HG02623 (cell line): ENCODE results near the gene MPP2.
"Not testable (repeated sequence)": the region's sequence is repeated elsewhere in the genome, so short reads cannot be mapped to it uniquely, and the experiment has no call there.

ENCODE experiments used
- ATAC-seq: cut with Tn5 transposase; IDR thresholded peaks from one replicate; pipeline ENCODE4 v1.9.1; 2021; ENCODE audit warnings: moderate library complexity; ENCODE audit not compliant: unreplicated experiment

The MPP2 gene

DNA sequence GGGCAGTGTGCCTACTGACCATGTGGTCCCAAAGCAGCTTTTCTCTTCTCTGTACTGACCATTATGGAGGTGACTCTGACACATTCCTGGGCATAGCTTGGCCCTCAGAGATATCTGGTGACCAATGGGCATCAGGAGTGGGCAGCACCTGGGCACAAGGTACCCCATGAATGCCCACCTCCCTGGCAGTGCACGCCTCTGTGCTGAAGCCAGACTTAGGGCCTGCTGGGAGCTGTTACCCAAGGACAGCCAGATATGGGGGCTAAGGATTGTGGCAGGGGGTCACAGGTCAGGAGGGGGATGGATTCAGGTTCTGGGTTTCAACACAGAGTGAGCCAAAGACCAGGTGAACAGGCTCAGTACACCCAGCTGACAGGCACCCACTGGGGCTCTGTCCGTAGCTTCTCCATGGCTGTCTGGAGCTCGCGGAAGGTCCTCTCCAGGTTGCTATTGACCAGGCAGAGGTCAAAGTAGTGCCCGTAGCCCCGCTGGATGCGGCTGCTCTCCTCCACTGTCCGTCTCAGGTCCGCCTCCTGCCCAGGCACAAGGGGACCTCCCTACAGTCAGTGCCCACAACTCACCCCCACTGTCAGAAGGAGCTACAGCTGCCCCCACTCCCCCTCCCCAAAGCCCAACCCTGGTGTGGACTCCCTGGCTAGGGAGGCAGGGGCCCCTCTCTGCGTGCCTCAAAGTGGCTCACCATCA is 29.7 kb downstream of the MPP2 start:
- ATAC-seq, result no peak

DNA sequence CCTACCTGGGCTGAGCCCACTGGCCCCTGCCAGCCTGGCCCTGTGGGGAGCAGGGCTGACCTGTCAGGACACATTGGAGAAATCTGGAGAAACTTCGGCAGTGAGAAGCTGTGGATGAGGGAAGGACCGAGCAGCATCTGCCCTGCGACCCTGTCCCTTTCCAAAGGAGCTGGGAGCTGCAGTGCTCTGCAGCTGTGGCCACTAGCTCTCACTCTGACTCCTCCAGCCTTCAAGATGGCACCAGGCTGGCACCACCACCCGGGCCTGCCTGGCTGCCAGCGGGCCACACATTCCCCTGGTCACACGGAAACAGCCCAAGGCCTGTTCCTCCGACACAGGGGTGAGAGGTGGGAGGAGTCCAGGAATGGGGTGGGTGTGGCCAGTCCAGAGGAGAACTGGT is 30.3 kb downstream of the MPP2 start:
- no peak for ATAC-seq

DNA sequence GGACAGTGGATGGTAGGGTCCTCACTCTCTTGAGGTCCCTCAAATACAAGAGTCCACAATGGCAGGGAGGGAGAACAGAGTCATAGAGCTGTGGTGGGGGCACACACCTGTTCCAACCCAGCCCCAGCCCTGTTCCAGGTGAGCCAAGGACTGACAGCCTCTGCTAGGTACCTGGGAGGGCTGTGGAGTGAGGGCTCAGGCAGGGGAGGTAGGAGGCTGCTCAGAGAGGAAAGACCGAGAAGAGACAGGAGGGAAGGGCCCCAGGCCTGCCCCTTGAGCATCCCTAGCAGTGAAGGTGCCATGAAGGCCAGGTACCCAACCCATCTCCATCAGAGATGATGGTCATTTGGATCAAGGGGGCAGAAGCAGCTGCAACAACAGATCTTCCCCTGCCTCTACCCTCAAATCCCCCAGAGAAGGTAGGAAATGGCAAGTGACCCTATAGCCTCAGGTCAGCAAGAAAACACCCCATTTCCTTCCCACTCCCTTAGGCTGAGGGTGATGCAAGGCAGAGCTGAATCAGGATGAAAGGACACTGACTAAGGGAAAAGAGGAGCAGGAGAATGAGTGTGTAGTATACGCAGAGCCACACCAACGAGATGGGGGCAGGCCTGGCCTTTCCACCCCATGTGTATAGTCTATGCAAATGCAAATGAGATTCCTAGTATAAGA is 31.7 kb downstream of the MPP2 start:
- ATAC-seq, result no peak

DNA sequence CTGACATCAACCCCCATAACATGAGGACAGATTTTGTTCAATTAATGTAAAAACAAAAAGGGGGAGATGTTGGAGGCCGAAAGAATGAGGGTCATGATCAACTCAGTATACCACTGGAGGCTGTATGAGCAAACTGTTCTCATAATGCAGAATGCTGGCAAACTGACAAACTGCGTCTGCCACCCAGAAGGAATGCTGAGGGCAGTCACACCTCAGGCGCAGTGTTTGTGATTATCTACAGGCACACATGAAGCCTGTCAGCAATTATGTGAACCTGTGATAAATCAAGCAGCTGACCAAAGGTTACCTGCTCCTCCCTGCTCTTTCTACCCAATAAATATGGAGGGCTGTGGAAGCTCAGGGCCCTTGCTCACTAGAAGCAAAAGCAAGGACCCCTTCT is 33.0 kb downstream of the MPP2 start:
- no peak for ATAC-seq

GRCh38 chr17:43873815-43874214 is 33.5 kb downstream of the MPP2 start:
- no peak for ATAC-seq

DNA sequence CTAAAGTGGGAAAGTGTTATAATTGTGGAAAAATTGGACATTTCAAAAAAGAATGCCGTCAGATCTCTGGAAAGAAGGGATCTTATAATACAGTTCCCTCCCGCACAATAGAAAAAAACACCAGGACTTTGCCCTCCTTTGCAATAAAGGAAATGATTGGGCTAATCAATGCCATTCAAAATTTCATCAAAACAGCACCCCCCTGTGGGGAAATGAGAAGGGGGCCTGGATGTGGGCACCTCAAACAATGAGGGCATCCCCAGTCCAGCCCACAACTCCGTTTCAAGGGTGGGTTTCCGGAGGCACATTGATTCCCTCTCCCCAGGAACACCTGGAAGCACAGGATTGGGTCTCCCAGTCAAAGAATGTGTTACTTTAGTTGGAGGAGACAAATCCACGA is 34.2 kb downstream of the MPP2 start:
- no peak for ATAC-seq

- ATAC-seq, result no peak
Observed at GRCh38 chr17:43871946-43872690, 35.2 kb downstream of the MPP2 start.

- not testable (repeated sequence) for ATAC-seq
Observed at GRCh38 chr17:43869031-43869430, 38.3 kb downstream of the MPP2 start.

GRCh38 chr17:43868226-43868994 is 38.9 kb downstream of the MPP2 start:
- ATAC-seq, result no peak

- ATAC-seq, result no peak
Observed at GRCh38 chr17:43864161-43864984, 43.0 kb downstream of the MPP2 start.

DNA sequence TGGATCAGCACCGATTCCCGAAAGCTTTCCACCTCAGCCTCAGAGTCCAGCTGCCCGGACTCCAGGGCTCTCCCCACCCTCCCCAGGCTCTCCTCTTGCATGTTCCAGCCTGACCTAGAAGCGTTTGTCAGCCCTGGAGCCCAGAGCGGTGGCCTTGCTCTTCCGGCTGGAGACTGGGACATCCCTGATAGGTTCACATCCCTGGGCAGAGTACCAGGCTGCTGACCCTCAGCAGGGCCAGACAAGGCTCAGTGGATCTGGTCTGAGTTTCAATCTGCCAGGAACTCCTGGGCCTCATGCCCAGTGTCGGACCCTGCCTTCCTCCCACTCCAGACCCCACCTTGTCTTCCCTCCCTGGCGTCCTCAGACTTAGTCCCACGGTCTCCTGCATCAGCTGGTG is 45.4 kb downstream of the MPP2 start:
- ATAC-seq, result no peak

- no peak for ATAC-seq
Observed at GRCh38 chr17:43860927-43861622, 46.3 kb downstream of the MPP2 start.

- ATAC-seq, result no peak
Observed at GRCh38 chr17:43860077-43860725, 47.1 kb downstream of the MPP2 start.

GRCh38 chr17:43857957-43858600 is 49.3 kb downstream of the MPP2 start:
- ATAC-seq, result no peak

GRCh38 chr17:43857141-43857540 is 50.2 kb downstream of the MPP2 start:
- ATAC-seq, result no peak

- ATAC-seq, result no peak
Observed at GRCh38 chr17:43856141-43856540, 51.2 kb downstream of the MPP2 start.

- ATAC-seq, result no peak
Observed at GRCh38 chr17:43855061-43855460, 52.3 kb downstream of the MPP2 start.

GRCh38 chr17:43854498-43854897 is 52.8 kb downstream of the MPP2 start:
- no peak for ATAC-seq

GRCh38 chr17:43853546-43853945 is 53.8 kb downstream of the MPP2 start:
- no peak for ATAC-seq
